DOHH2 (cell line): Measurements from ENCODE around the gene KLHDC9.

Experiments
- CTCF ChIP-seq: fragments of 200-600 bp; sonication (generic); IDR thresholded peaks from one replicate; pipeline ENCODE4 v1.5.1; 2014; ENCODE audit warnings: antibody characterized with exemption, mild to moderate bottlenecking, low read depth, low read length; ENCODE audit not compliant: poor library complexity, severe bottlenecking
- EZH2phosphoT487 ChIP-seq: fragments of 200-600 bp; sonication (generic); IDR thresholded peaks from 2 replicates; pipeline ENCODE4 v1.6.1; 2017; ENCODE audit warnings: borderline replicate concordance, mild to moderate bottlenecking, antibody characterized with exemption, low read length, moderate library complexity, mixed read lengths

DNA sequence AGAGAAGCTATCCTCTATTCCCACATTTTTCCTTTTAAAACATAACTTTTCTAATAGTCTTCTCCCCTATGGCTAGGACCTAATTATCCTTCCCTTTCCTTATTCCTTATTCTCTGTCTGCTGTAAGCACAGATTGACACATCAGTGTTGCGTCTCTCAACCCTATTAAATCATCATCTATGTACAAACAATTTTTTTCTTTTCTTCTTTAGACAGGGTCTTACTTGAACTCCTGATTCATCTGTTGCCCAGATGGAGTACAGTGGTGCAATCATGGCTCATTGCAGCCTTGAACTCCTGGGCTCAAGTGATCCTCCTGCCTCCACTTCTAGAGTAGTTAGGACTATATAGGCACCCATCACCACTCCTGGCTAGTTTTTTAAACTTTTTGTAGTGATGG is 8.3 kb downstream of the KLHDC9 start:
- TF ChIP-seq CTCF (no peak), EZH2phosphoT487 (no peak)
